IMR-90 (cell line): ENCODE measurements around the gene USB1. TPM values are rescaled to one million over a fixed set of nuclear protein-coding genes. Genes with fewer than 3 reads are reported as not detected.

Experiments used
- ATAC-seq: fragments of 200-7000 bp; cut with Tn5 transposase; 2 replicates; pipeline ENCODE4 v1.9.1; 2020; ENCODE audit warnings: low read depth, mild to moderate bottlenecking, moderate library complexity
- BruUV-seq: library from RNA; stranded (reverse); fragments of 400-500 nt; replicated peaks from 2 replicates; lab custom pipeline; 2021; lab: Mats Ljungman, UMichigan
- CTCF ChIA-PET: fragments of 300-600 bp; formaldehyde crosslinking; extraction: SDS; loops from one replicate; lab custom pipeline; 2021; ENCODE audit warnings: antibody characterized with exemption; lab: Yijun Ruan, JAX
- POLR2A ChIA-PET: fragments of 300-600 bp; sonication (Branson Sonifier 250); formaldehyde crosslinking; loops from one replicate; lab custom pipeline; 2022; ENCODE audit warnings: antibody characterized with exemption; ENCODE audit not compliant: unreplicated experiment; lab: Charles Lee
- DNase-seq: peaks from one replicate; pipeline ENCODE4 v3.0.0; 2013
- H2AFZ ChIP-seq: replicated peaks from 2 replicates; pipeline ENCODE3; 2013; ENCODE audit warnings: low read length, mild to moderate bottlenecking; ENCODE audit not compliant: poor library complexity
- H2AK5ac ChIP-seq: 2 replicates; pipeline ENCODE4 v1.6.1; 2013; ENCODE audit warnings: low read depth, low read length, inconsistent platforms
- H2AK9ac ChIP-seq: replicated peaks from 2 replicates; pipeline ENCODE3; 2013; ENCODE audit warnings: mild to moderate bottlenecking, low read depth, low read length, moderate library complexity; ENCODE audit not compliant: poor library complexity
- H2BK120ac ChIP-seq: 2 replicates; pipeline ENCODE4 v1.6.1; 2013; ENCODE audit warnings: low read depth, low read length, inconsistent platforms
- H2BK15ac ChIP-seq: 3 replicates; pipeline ENCODE4 v1.6.1; 2013; ENCODE audit warnings: low read depth, low read length, inconsistent platforms
- H2BK20ac ChIP-seq: 2 replicates; pipeline ENCODE4 v1.6.1; 2013; ENCODE audit warnings: low read depth, mild to moderate bottlenecking, inconsistent platforms, low read length, moderate library complexity
- H2BK5ac ChIP-seq: 2 replicates; pipeline ENCODE4 v1.6.1; 2013; ENCODE audit warnings: mild to moderate bottlenecking, low read depth, low read length, inconsistent platforms; ENCODE audit not compliant: poor library complexity, severe bottlenecking
- H3K14ac ChIP-seq: replicated peaks from 2 replicates; pipeline ENCODE4 v1.6.1; 2013; ENCODE audit warnings: low read depth, low read length, inconsistent platforms
- H3K18ac ChIP-seq: 2 replicates; pipeline ENCODE4 v1.6.1; 2013; ENCODE audit warnings: low read depth, low read length, control low read depth
- H3K23ac ChIP-seq: 2 replicates; pipeline ENCODE4 v1.6.1; 2013; ENCODE audit warnings: low read depth, low read length, inconsistent platforms
- H3K27ac ChIP-seq: 2 replicates; pipeline ENCODE4 v1.5.1; 2013; ENCODE audit warnings: mild to moderate bottlenecking, control low read depth, low read length; ENCODE audit not compliant: insufficient read depth
- H3K27me3 ChIP-seq: 2 replicates; pipeline ENCODE4 v1.6.1; 2013; ENCODE audit warnings: low read length; ENCODE audit not compliant: control insufficient read depth, insufficient read depth
- H3K36me3 ChIP-seq: 2 replicates; pipeline ENCODE4 v1.6.1; 2013; ENCODE audit warnings: low read length, mixed read lengths; ENCODE audit not compliant: control insufficient read depth, insufficient read depth
- H3K4ac ChIP-seq: 2 replicates; pipeline ENCODE4 v1.6.1; 2013; ENCODE audit warnings: low read depth, low read length, inconsistent platforms
- H3K4me1 ChIP-seq: 2 replicates; pipeline ENCODE4 v1.6.1; 2013; ENCODE audit warnings: low read length, mixed read lengths; ENCODE audit not compliant: control insufficient read depth, insufficient read depth
- H3K4me2 ChIP-seq: 2 replicates; pipeline ENCODE4 v1.6.1; 2013; ENCODE audit warnings: low read depth, mild to moderate bottlenecking, control low read depth, low read length, moderate library complexity
- H3K4me3 ChIP-seq: 2 replicates; pipeline ENCODE4 v1.5.1; 2013; ENCODE audit warnings: low read depth, mild to moderate bottlenecking, control low read depth, low read length, moderate library complexity; ENCODE audit not compliant: insufficient read depth
- H3K56ac ChIP-seq: 2 replicates; pipeline ENCODE4 v1.6.1; 2013; ENCODE audit warnings: low read length, inconsistent platforms; ENCODE audit not compliant: insufficient read depth; ENCODE audit errors: extremely low read depth
- H3K79me1 ChIP-seq, 2 experiments: 2 replicates each; pipeline ENCODE4 v1.6.1; 2013; ENCODE audit warnings: low read length in 2 of 2, inconsistent platforms in 1 of 2, low read depth in 1 of 2
- H3K9ac ChIP-seq: 2 replicates; pipeline ENCODE4 v1.6.1; 2013; ENCODE audit warnings: low read depth, low read length, control low read depth
- H3K9me1 ChIP-seq: 2 replicates; pipeline ENCODE4 v1.6.1; 2013; ENCODE audit warnings: low read length, inconsistent platforms; ENCODE audit not compliant: insufficient read depth
- H3K9me3 ChIP-seq: 2 replicates; pipeline ENCODE4 v1.6.1; 2013; ENCODE audit warnings: low read length; ENCODE audit not compliant: control insufficient read depth, insufficient read depth
- H4K20me1 ChIP-seq: 2 replicates; pipeline ENCODE4 v1.6.1; 2013; ENCODE audit warnings: low read length, inconsistent platforms; ENCODE audit not compliant: insufficient read depth
- H4K5ac ChIP-seq: 2 replicates; pipeline ENCODE4 v1.6.1; 2013; ENCODE audit warnings: mild to moderate bottlenecking, low read depth, low read length, control low read depth
- H4K8ac ChIP-seq, 2 experiments: 2 replicates each; pipeline ENCODE4 v1.6.1; 2013; ENCODE audit warnings: low read depth in 2 of 2, low read length in 2 of 2, control low read depth in 1 of 2, inconsistent platforms in 1 of 2
- H4K91ac ChIP-seq: 2 replicates; pipeline ENCODE4 v1.6.1; 2013; ENCODE audit warnings: low read depth, low read length, inconsistent platforms; ENCODE audit not compliant: insufficient read depth
- BHLHE40 ChIP-seq: fragments of 150-350 bp; IDR thresholded peaks from 2 replicates; pipeline ENCODE4 v1.6.1; 2016; ENCODE audit warnings: mild to moderate bottlenecking, low read depth, low read length
- CEBPB ChIP-seq: IDR thresholded peaks from 2 replicates; pipeline ENCODE4 v1.6.1; 2012; ENCODE audit warnings: low read depth, low read length, improper control_type of control experiment
- CHD1 ChIP-seq: IDR thresholded peaks from 2 replicates; pipeline ENCODE4 v1.6.1; 2012; ENCODE audit warnings: low read depth, low read length, improper control_type of control experiment
- ELK1 ChIP-seq: fragments of 150-350 bp; IDR thresholded peaks from 2 replicates; pipeline ENCODE4 v1.6.1; 2016; ENCODE audit warnings: low read depth, mild to moderate bottlenecking, low read length, moderate library complexity, borderline replicate concordance
- FOS ChIP-seq: fragments of 150-350 bp; IDR thresholded peaks from 2 replicates; pipeline ENCODE4 v1.6.1; 2016; ENCODE audit warnings: low read depth, low read length
- MXI1 ChIP-seq: IDR thresholded peaks from 2 replicates; pipeline ENCODE4 v1.6.1; 2012; ENCODE audit warnings: low read depth, mild to moderate bottlenecking, low read length, moderate library complexity, borderline replicate concordance
- NFE2L2 ChIP-seq: fragments of 150-350 bp; IDR thresholded peaks from 2 replicates; pipeline ENCODE4 v1.6.1; 2016; ENCODE audit warnings: low read depth, mild to moderate bottlenecking, low read length
- RAD21 ChIP-seq: IDR thresholded peaks from 2 replicates; pipeline ENCODE4 v1.6.1; 2012; ENCODE audit warnings: low read length, improper control_type of control experiment
- RCOR1 ChIP-seq: IDR thresholded peaks from 2 replicates; pipeline ENCODE4 v1.6.1; 2012; ENCODE audit warnings: mild to moderate bottlenecking, low read length, improper control_type of control experiment; ENCODE audit not compliant: insufficient replicate concordance
- RFX5 ChIP-seq: IDR thresholded peaks from 2 replicates; pipeline ENCODE4 v1.8.0; 2012; ENCODE audit warnings: low read depth, mild to moderate bottlenecking, low read length, moderate library complexity
- USF2 ChIP-seq: fragments of 150-350 bp; IDR thresholded peaks from 2 replicates; pipeline ENCODE4 v1.6.1; 2017; ENCODE audit warnings: mild to moderate bottlenecking, antibody characterized with exemption, low read length, low read depth
- WGBS, 2 experiments: methylation state at CpG; one replicate each; pipeline versions ENCODE4 v1.1.5 to v1.1.7; 2013; ENCODE audit warnings: missing lambda C conversion rate in 2 of 2; ENCODE audit not compliant: insufficient read length in 1 of 2; ENCODE audit errors: extremely low coverage in 2 of 2; 5-methylcytosine and 5-hydroxymethylcytosine counted together
- dilution Hi-C: fragments of 300-500 bp; cut with HindIII; formaldehyde crosslinking; loops from one replicate; pipeline ENCODE4 v1.14.3; 2018; ENCODE audit warnings: low sequenced_read_pairs; ENCODE audit not compliant: unreplicated experiment
- in situ Hi-C: fragments of 300-500 bp; cut with MboI; formaldehyde crosslinking; loops from 3 replicates; pipeline ENCODE4 v1.14.3; 2019; ENCODE audit warnings: low sequenced_read_pairs, inconsistent platforms, mixed read lengths
- intact Hi-C: fragments of 100-400 bp; cut with micrococcal nuclease; formaldehyde crosslinking; loops from 2 replicates; pipeline ENCODE4 v1.10.0; 2022
- polyA plus RNA-seq, 3 experiments: library from polyadenylated mRNA; depleted of rRNA; stranded (reverse); fragments of >200 nt; gene quantifications; 2 replicates each; pipeline ENCODE4 v1.2.3, GENCODE V29; 2012; ENCODE audit warnings: low replicate concordance in 1 of 3
- total RNA-seq: library from RNA; depleted of rRNA; stranded (reverse); fragments of >200 nt; gene quantifications from 2 replicates; pipeline ENCODE4 v1.2.3, GENCODE V29; 2012
- TF ChIP-seq, protein P1 (sequence below): conservative IDR thresholded peaks from 2 replicates; pipeline ENCODE4 v1.5.1; 2012; ENCODE audit warnings: mild to moderate bottlenecking, low read depth, low read length, improper control_type of control experiment

The USB1 gene
- total and polyA plus RNA-seq, 2 of the 4 experiments (the other 2 are of a cell fraction) = 45.9 to 94.9 TPM

- no peak overlapping the region for H4K8ac ChIP-seq
- no peak overlapping the region for H4K91ac ChIP-seq
- H2AK9ac ChIP-seq = no peak overlapping the region
- no peaks in the 10 kb centered on the region for H3K4me1 ChIP-seq
- H3K23ac ChIP-seq = no peak overlapping the region
- no peaks in the 10 kb centered on the region for H3K79me1 ChIP-seq
- no peak for DNase-seq
- H2AK5ac ChIP-seq = no peak overlapping the region
- ChIA-PET CTCF (interaction anchor here (0.5 kb wide), 1 partner anchor 88 kb away, joined by 3 read pairs; no protein-coding TSS in a partner anchor), POLR2A (no interaction called here)
- dilution Hi-C loops = no loop called here
- no peak for ATAC-seq
- H2BK120ac ChIP-seq = no peak overlapping the region
- H2BK5ac ChIP-seq = no peak overlapping the region
- H3K9me1 ChIP-seq = no peaks in the 10 kb centered on the region
- TF ChIP-seq BHLHE40 = no peak
- no peak for TF ChIP-seq USF2
- no peak for TF ChIP-seq RFX5
- TF ChIP-seq RAD21 = no peak
- TF ChIP-seq NFE2L2 = no peak
- no peak for TF ChIP-seq CEBPB
- TF ChIP-seq RCOR1 = no peak
- TF ChIP-seq, protein P1, sequence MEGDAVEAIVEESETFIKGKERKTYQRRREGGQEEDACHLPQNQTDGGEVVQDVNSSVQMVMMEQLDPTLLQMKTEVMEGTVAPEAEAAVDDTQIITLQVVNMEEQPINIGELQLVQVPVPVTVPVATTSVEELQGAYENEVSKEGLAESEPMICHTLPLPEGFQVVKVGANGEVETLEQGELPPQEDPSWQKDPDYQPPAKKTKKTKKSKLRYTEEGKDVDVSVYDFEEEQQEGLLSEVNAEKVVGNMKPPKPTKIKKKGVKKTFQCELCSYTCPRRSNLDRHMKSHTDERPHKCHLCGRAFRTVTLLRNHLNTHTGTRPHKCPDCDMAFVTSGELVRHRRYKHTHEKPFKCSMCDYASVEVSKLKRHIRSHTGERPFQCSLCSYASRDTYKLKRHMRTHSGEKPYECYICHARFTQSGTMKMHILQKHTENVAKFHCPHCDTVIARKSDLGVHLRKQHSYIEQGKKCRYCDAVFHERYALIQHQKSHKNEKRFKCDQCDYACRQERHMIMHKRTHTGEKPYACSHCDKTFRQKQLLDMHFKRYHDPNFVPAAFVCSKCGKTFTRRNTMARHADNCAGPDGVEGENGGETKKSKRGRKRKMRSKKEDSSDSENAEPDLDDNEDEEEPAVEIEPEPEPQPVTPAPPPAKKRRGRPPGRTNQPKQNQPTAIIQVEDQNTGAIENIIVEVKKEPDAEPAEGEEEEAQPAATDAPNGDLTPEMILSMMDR = no peak
- no peak for TF ChIP-seq ELK1
- no peak for TF ChIP-seq MXI1
- TF ChIP-seq CHD1 = no peak
- TF ChIP-seq FOS = no peak
- H3K18ac ChIP-seq = no peak overlapping the region
- H4K20me1 ChIP-seq = no peaks in the 10 kb centered on the region
- H3K36me3 ChIP-seq = no peaks in the 10 kb centered on the region
- H3K56ac ChIP-seq = no peak overlapping the region
- no peak overlapping the region for H3K27ac ChIP-seq
- no peak overlapping the region for H2BK15ac ChIP-seq
- no TSS peak for BruUV-seq
- H4K5ac ChIP-seq = no peak overlapping the region
- H3K4me3 ChIP-seq = no peak overlapping the region
- no peak overlapping the region for H2AFZ ChIP-seq
- in situ Hi-C loops = no loop called here
- H3K14ac ChIP-seq = no peak overlapping the region
- no peak overlapping the region for H2BK20ac ChIP-seq
- peaks cover 7% of the 10 kb centered on the region for H3K27me3 ChIP-seq
- no peak overlapping the region for H3K9ac ChIP-seq
- no peaks in the 10 kb centered on the region for H3K9me3 ChIP-seq
- intact Hi-C loops = no loop called here
- WGBS, 2 experiments = no CpG with 5 or more reads among the region's 4 CpGs
- no peak overlapping the region for H3K4ac ChIP-seq
- H3K4me2 ChIP-seq = no peak overlapping the region
Observed at GRCh38 chr16:58062821-58063220, 61.6 kb downstream of the USB1 start.
